H1 (cell line): ENCODE data around the gene GCSH. TPM values are rescaled to one million over a fixed set of nuclear protein-coding genes. Genes with fewer than 3 reads are reported as not detected.

Experiments
- ATF3 ChIP-seq: IDR thresholded peaks from 2 replicates; pipeline ENCODE4 v1.6.1; 2011; ENCODE audit warnings: low read depth, mild to moderate bottlenecking, low read length; ENCODE audit not compliant: insufficient read depth
- CBX8 ChIP-seq: fragments of 300-800, 300-1000 bp; sonication (generic); IDR thresholded peaks from 2 replicates; pipeline ENCODE4 v1.7.1; 2016; ENCODE audit warnings: low read depth, low read length, borderline replicate concordance
- CHD7 ChIP-seq: fragments of 300-600 bp; sonication (generic); IDR thresholded peaks from 2 replicates; pipeline ENCODE4 v1.7.1; 2012; ENCODE audit warnings: low read length, moderate library complexity, mild to moderate bottlenecking, inconsistent platforms; ENCODE audit not compliant: insufficient replicate concordance
- CREB1 ChIP-seq: IDR thresholded peaks from 2 replicates; pipeline ENCODE4 v1.6.1; 2012; ENCODE audit warnings: inconsistent platforms
- GABPA ChIP-seq: IDR thresholded peaks from 2 replicates; pipeline ENCODE4 v1.6.1; 2011; ENCODE audit warnings: mild to moderate bottlenecking, low read length, moderate library complexity, borderline replicate concordance; ENCODE audit not compliant: insufficient read depth
- NANOG ChIP-seq: IDR thresholded peaks from 2 replicates; pipeline ENCODE4 v1.6.1; 2011; ENCODE audit warnings: low read length, low read depth, mild to moderate bottlenecking, inconsistent platforms; ENCODE audit not compliant: insufficient read depth, poor library complexity, severe bottlenecking
- PHF8 ChIP-seq: fragments of 200-600 bp; sonication (generic); conservative IDR thresholded peaks from 2 replicates; pipeline ENCODE4 v1.7.1; 2012; ENCODE audit warnings: low read depth, mild to moderate bottlenecking, inconsistent platforms, low read length, moderate library complexity
- RFX5 ChIP-seq: IDR thresholded peaks from 2 replicates; pipeline ENCODE4 v1.6.1; 2011; ENCODE audit warnings: low read depth, low read length, improper control_type of control experiment, borderline replicate concordance
- SP2 ChIP-seq: IDR thresholded peaks from 2 replicates; pipeline ENCODE4 v1.6.1; 2012; ENCODE audit warnings: mild to moderate bottlenecking, low read length, inconsistent platforms
- TCF12 ChIP-seq: IDR thresholded peaks from 2 replicates; pipeline ENCODE4 v1.6.1; 2011; ENCODE audit warnings: low read depth, mild to moderate bottlenecking, low read length
- YY1 ChIP-seq: IDR thresholded peaks from 2 replicates; pipeline ENCODE4 v1.6.1; 2011; ENCODE audit warnings: low read depth, mild to moderate bottlenecking, low read length
- polyA plus RNA-seq, 7 experiments: library from polyadenylated mRNA; depleted of rRNA in 3 of 7; stranded (reverse) in 5 of 7; unstranded in 2 of 7; fragments of >200 nt in 5 of 7; fragments of 200-250 nt in 2 of 7; gene quantifications; 1 replicate in 5 of 7; 2 replicates in 1 of 7; 4 replicates in 1 of 7; pipeline versions ENCODE4 v1.2.1 to v1.2.3, GENCODE V29; 2011 to 2013; ENCODE audit warnings: missing spikeins in 2 of 7, mixed read lengths in 2 of 7
- total RNA-seq: library from RNA; stranded (reverse); fragmentation: NEBNext Ultra II Directional; extraction: Animal tissue kit (Norgen Biotek cat#: 25700); gene quantifications from 2 replicates; pipeline ENCODE4 v1.2.1, GENCODE V29; 2021

Gene GCSH
- total and polyA plus RNA-seq, 2 of the 8 experiments (the other 6 are each of a cell fraction or from before 2014, with no cell fraction given): 28.2 to 108 TPM

GRCh38 chr16:81127051-81127450 is 30.9 kb upstream of the GCSH start (continued):
- no peak for TF ChIP-seq CHD7
- TF ChIP-seq CREB1: no peak
- no peak for TF ChIP-seq YY1
- no peak for TF ChIP-seq GABPA
- no peak for TF ChIP-seq SP2
- TF ChIP-seq RFX5: no peak
- no peak for TF ChIP-seq ATF3
- no peak for TF ChIP-seq CBX8
- no peak for TF ChIP-seq PHF8
- TF ChIP-seq TCF12: no peak
- TF ChIP-seq NANOG: no peak
